Myocyte (in vitro differentiated cells): ENCODE measurements around the gene FGD3. TPM values are rescaled to one million over a fixed set of nuclear protein-coding genes. Genes with fewer than 3 reads are reported as not detected.

Source experiments
- DNase-seq: peaks from one replicate; pipeline ENCODE4 v3.0.0-alpha.2; 2012; ENCODE audit warnings: low read depth
- total RNA-seq: library from RNA; depleted of rRNA; stranded (reverse); fragments of >200 nt; gene quantifications from 2 replicates; pipeline ENCODE4 v1.2.3, GENCODE V29; 2014

The FGD3 gene
- total RNA-seq, 1 donor from 2014 or later, result 0.86 TPM

GRCh38 chr9:93027750-93028149 is 80.4 kb downstream of the FGD3 start:
- no peak for DNase-seq

DNA sequence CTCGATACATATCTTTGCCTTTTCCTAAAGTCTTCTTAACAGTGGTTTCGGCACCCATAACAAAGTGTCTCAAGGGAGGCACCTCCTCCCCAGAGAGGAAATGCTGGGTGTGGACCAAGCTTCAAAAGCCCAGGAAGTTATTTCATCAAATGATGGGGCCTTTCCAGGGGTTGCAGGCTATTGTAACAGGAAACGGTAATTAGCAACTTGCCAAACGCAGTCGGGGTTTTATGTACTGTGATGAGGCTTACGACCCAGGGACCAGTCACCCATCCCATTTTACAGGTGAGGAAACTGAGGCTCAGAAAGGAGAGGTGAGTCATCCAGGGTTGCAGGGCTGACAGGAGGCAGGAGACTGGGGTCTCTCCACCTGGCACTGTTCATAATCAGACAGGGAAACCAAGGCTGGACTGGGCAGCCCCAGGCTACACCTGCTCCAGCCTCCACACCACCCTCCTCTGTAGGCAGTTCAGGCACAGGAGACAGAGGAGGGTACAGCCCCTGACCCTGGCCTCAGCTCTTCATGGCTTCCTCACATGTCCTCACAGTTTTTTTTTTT is 81.2 kb downstream of the FGD3 start:
- no peak for DNase-seq

DNA sequence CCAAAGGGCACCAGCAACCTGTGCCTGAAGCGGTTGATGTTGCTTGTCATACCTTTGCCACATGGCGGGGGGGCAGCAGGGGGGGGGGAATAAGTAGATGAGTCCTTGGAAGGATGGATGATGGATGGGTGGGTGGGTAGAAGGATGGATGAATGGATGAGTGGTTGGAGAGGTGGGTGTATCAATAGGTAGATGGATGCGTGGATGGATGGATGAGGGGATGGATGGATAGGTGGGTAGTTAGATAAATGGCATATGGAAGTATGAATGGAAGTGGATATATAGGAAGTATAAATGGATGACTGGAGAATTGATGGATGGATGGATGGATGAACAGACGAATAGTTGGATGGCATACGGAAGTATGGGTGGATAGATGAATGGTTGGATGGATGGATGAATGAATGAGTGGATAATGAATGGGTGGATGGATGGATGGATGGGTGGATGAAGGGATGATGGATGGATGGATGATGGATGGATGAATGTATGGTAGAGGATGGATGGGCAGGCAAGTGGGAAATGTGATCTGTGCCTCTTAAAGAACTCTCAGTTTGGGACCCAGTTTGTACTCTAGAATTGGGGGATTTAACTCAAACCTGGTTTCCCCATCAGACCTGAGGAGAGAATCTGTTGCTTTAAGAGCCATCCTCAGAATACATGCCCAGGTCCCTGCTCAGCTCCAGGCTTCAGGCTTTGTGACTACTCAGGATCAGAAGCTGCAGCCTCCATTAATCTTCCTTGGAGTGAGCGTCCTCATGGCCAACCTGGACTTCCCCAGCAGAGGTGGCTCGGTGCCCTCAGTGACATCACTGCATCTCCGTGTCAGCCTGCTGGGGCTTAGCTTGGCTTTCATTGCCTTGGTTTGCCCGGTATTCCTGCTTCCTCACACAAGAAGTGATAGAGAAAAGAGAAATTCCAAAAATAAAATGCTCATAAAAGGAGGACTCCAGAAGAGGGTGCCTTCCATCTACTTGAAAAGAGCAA is 83.6 kb downstream of the FGD3 start:
- no peak for DNase-seq

DNA sequence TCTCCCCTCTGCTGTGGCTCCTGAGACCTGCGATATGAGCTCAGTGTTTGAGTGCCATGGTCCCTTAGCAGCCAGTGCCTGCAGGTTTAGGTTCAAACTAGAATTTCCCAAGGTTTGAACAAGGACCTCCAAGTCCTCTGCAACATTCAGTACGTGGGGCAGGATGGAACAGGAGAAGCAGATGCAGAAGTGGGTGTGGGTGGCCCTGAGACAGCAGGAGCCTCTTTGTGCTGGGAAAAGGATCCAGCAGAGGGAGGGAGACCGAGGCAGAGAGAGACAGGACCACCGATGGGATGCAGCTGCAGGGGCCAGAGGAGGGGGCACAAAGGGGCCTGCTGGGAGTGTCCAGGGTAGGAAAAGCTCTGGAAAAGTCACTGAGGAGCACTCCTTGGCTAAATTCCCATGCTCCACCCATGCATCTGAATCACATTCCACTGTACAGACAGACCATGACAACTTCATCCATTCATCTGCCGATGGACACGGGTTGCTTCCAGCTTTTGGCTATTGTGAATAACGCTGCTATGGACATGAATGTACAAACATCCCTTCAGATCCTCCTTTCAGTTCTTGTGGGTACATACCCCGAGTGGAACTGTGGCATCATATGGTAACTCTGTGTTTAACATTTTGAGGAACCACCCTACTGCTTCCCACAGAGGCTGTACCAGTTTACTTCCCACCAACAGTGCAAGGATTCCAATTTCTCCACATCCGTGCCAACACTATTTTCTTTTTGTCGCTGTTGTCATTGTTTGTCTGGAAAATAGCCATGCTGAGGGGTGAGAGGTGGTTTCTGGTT is 84.5 kb downstream of the FGD3 start:
- no peak for DNase-seq

GRCh38 chr9:93032545-93032944 is 85.2 kb downstream of the FGD3 start:
- no peak for DNase-seq

GRCh38 chr9:93033531-93033930 is 86.2 kb downstream of the FGD3 start:
- peak; percentile 75 for DNase-seq

DNA sequence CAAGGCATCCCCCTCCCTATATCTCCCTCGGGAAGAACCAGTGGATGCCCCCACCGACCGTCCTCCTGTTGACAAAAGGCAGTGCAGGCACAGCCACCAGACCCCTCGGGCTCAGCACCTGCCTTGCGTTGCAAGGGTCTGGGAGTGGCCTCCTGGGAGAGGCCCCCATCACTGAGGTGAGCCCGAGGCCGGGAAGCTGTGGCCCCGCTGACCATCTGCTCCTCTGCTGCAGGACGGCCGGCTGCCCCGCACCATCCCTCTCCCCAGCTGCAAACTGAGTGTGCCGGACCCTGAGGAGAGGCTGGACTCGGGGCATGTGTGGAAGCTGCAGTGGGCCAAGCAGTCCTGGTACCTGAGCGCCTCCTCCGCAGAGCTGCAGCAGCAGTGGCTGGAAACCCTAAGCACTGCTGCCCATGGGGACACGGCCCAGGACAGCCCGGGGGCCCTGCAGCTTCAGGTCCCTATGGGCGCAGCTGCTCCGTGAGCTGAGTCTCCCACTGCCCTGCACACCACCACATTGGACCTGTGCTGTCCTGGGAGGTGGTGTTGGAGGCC is 87.9 kb downstream of the FGD3 start:
- no peak for DNase-seq

- no peak for DNase-seq
Measured at GRCh38 chr9:93035821-93036351, 88.6 kb downstream of the FGD3 start.

GRCh38 chr9:93036887-93037475 is 89.7 kb downstream of the FGD3 start:
- no peak for DNase-seq

DNA sequence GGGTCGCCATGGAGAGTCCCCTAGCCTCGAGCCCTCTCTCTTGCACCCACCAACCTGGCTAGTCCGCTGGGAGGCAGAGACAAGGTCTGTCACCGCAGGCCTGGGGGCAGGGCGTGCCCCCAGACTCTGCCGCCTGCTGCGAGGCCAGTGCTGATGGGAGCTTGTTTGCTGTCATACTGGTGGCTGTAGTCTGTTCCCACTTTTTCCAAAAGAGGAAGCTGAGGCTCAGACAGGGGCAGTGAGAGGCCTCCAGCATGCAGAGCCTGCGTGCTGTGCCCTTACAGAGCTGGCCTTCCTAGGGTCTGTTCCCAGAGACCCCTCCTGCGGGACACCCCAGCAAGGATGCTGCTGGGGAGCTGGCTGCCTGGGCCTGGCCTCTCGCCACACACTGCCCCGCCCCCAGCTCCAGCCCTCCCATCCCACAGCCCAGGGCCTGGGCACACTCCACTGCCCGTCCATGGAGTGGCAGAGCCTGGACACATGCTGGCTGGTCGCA is 90.2 kb downstream of the FGD3 start:
- DNase-seq, result no peak

- no peak for DNase-seq
Measured at GRCh38 chr9:93038918-93039317, 91.6 kb downstream of the FGD3 start.

DNA sequence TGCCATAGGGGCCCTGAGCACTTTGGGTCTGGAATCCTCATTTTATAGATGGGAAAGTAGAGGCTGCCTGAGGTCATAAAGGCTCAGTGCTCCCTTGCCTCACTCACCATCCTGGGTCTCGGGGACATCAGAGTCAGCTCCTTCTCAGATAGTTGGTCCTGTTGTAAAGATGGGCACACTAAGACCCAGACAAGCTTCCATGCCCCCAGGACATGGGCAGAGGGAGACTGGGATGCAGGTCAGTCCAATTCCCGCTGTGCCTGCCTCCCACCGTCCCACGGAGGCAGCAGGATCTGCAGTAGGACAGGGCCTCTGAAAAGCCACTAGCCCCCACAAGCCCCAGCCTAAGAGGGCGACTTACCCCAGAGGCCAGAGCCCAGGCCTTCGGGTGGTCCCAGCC is 92.1 kb downstream of the FGD3 start:
- DNase-seq, result no peak

DNA sequence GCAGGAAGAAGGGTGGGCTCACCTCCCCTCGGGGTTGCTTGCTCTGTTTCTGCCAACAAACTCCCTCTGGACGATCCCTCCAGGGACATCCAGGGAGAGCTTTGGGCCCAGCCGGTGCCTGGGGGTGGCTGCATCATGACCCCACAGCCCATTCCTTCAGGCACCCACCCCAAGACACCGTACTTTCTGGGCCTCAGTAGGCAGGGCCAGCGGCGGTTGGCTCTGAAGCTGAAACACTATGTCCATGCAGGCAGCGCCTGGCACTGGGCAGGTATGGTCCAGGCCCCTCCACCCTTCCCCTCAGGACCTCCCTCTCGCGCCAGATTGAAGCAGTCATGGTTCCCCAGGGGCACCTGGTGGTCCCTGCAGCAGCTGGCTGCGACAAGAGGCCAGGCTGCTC is 92.7 kb downstream of the FGD3 start:
- DNase-seq, result no peak

DNA sequence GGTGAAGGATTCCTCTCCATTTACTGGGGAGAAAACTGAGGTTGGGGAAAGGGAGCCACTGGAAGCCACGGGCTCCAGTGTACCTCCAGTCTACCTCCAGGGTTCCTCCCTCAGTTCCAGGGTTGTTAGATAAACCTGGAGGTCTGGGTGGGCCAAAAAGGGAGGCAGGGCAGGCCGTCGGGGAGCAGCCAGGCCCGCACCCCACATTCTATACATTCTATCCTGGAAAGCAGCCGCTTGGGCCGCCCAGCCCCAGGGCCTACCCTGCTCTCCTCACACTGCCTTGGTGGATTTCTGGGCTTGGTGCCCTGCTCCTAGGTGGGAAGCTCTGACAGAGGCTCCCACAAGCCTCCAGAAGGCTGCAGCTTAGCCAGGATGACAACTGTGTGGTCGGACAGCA is 93.1 kb downstream of the FGD3 start:
- no peak for DNase-seq

- no peak for DNase-seq
Measured at GRCh38 chr9:93041108-93041802, 93.9 kb downstream of the FGD3 start.

DNA sequence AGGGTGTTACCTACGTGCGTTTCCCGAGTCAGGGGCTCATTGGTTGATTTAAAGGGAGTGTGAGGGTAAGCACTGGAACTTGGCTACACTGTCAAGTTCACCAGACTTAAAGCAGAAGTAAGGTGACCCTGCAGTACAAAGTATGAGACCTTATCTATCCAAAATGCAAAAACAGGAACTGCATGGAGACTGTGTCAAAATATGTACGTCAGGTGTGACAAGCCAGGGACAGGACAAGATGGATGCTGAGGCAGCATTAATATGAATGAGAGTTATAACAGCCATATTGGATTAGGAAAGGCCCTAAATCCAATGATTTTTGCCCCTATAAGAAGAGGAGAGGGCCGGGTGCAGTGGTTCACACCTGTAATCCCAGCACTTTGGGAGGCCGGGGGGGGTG is 95.8 kb downstream of the FGD3 start:
- DNase-seq, result no peak

- no peak for DNase-seq
Measured at GRCh38 chr9:93045521-93045920, 98.2 kb downstream of the FGD3 start.

GRCh38 chr9:93048566-93049448 is 101.5 kb downstream of the FGD3 start:
- DNase-seq, result no peak

GRCh38 chr9:93049491-93049890 is 102.2 kb downstream of the FGD3 start:
- no peak for DNase-seq
